ENCODE results near the gene NHLRC4. TPM values are rescaled to one million over a fixed set of nuclear protein-coding genes. Genes with fewer than 3 reads are reported as not detected.
A peak's percentile ranks its signal among the peaks of the same experiment; 100 is the strongest.

Gene NHLRC4
- total and polyA plus RNA-seq, 4 donors = 0.17 to 7.0 (median 0.25) TPM; not detected in 1

- Histone ChIP-seq H3K27me3 (ENCODE audit: control insufficient read depth in 4 of 4, insufficient read depth in 4 of 4, low read length in 3 of 4) (no peaks in the 10 kb centered on the region), H3K36me3 (ENCODE audit: control insufficient read depth in 4 of 4, insufficient read depth in 3 of 4, low read depth in 1 of 4, low read length in 3 of 4) (no peaks in the 10 kb centered on the region), H3K27ac (ENCODE audit: low read depth in 1 of 2, low read length in 2 of 2) (no peak overlapping the region), H3K9me3 (ENCODE audit: control insufficient read depth in 4 of 4, low read length in 3 of 4) (no peaks in the 10 kb centered on the region), H3K4me1 (ENCODE audit: control insufficient read depth in 4 of 4, insufficient read depth in 4 of 4, low read length in 3 of 4) (peaks cover 17 to 64% (median 50%) of the 10 kb centered on the region in 4 donors), H3K4me3 (ENCODE audit: low read depth in 1 of 3, low read length in 3 of 3) (no peak overlapping the region), H3K9ac (ENCODE audit: low read depth in 1 of 2, low read length in 2 of 2) (no peak overlapping the region)
- 74% methylated on average over 14 of the region's 14 CpGs for WGBS
- peak; percentile 46 for DNase-seq (ENCODE audit: low spot score)
- no peak for TF ChIP-seq GABPA (IDR thresholded peaks at IDR 0.05 in 1 of 2, conservative IDR thresholded peaks at IDR 0.05 in 1 of 2)
- TF ChIP-seq FOXA2 (IDR thresholded peaks at IDR 0.05) = no peak
- no peak for TF ChIP-seq MAX (IDR thresholded peaks at IDR 0.05)
- no peak for TF ChIP-seq REST (IDR thresholded peaks at IDR 0.05)
- peak; percentile 36 to 67 for TF ChIP-seq RXRA (IDR thresholded peaks at IDR 0.05)
- TF ChIP-seq FOXA1 (IDR thresholded peaks at IDR 0.05) = no peak
- peak; percentile 61 for TF ChIP-seq NR2F2 (IDR thresholded peaks at IDR 0.05)
- no peak for TF ChIP-seq CTCF (IDR thresholded peaks at IDR 0.05; ENCODE audit: low read depth, low read length, missing input control)
- TF ChIP-seq JUND (IDR thresholded peaks at IDR 0.05) = no peak
- no peak for TF ChIP-seq TAF1 (conservative IDR thresholded peaks at IDR 0.05)
- peak in 1 of 2 donors; percentile 22 for TF ChIP-seq RAD21 (IDR thresholded peaks at IDR 0.05)
- TF ChIP-seq YY1 (IDR thresholded peaks at IDR 0.05) = no peak
- no peak for TF ChIP-seq EGR1 (IDR thresholded peaks at IDR 0.05; ENCODE audit: low read depth in 2 of 2)
- peak; percentile 56 for TF ChIP-seq SP1 (IDR thresholded peaks at IDR 0.05)
- TF ChIP-seq HNF4G (IDR thresholded peaks at IDR 0.05) = no peak
- peak; percentile 56 to 81 for TF ChIP-seq HNF4A (conservative IDR thresholded peaks at IDR 0.05)
- TF ChIP-seq ZBTB33 (IDR thresholded peaks at IDR 0.05) = no peak
- no peak for TF ChIP-seq ATF3 (IDR thresholded peaks at IDR 0.05)
Observed at GRCh38 chr16:586645-587590, 20.1 kb downstream of the NHLRC4 start.

All from liver (tissue), 9 donors.